Peyer's patch (tissue), 4 donors: ENCODE results near the gene ARL15. TPM values are rescaled to one million over a fixed set of nuclear protein-coding genes. Genes with fewer than 3 reads are reported as not detected.
A peak's percentile ranks its signal among the peaks of the same experiment; 100 is the strongest.

ENCODE experiments used
- DNase-seq, 3 donors: peaks; one replicate each; pipeline ENCODE4 v3.0.0-alpha.2; 2017 to 2019
- H3K27ac ChIP-seq, 4 donors: fragments of 200-600 bp; sonication (generic); one replicate each; pipeline ENCODE4 v1.5.1; 2016 to 2019
- H3K27me3 ChIP-seq, 2 donors: fragments of 200-600 bp; sonication (generic); one replicate each; pipeline ENCODE4 v1.5.1; 2019
- H3K36me3 ChIP-seq, 3 donors: fragments of 200-600 bp; sonication (generic); one replicate each; pipeline ENCODE4 v1.5.1; 2016 to 2019
- H3K4me1 ChIP-seq, 4 donors: fragments of 200-600 bp; sonication (generic); one replicate each; pipeline ENCODE4 v1.5.1; 2016 to 2019
- H3K4me3 ChIP-seq, 4 donors: fragments of 200-600 bp; sonication (generic); 1 replicate in 3 of 4; 2 replicates in 1 of 4; pipeline ENCODE4 v1.5.1; 2016 to 2019; ENCODE audit warnings: mild to moderate bottlenecking in 1 of 4
- H3K9me3 ChIP-seq, 4 donors: fragments of 200-600 bp; sonication (generic); one replicate each; pipeline ENCODE4 v1.5.1; 2016 to 2019; ENCODE audit warnings: mild to moderate bottlenecking in 1 of 4
- POLR2A ChIP-seq, 2 donors: fragments of 450-650 bp; IDR thresholded peaks; one replicate each; pipeline ENCODE4 v1.5.1; 2017; ENCODE audit warnings: antibody characterized with exemption in 2 of 2, mild to moderate bottlenecking in 2 of 2, moderate library complexity in 2 of 2
- total RNA-seq, 4 donors: library from RNA; depleted of rRNA; stranded (reverse); fragments of >200 nt; gene quantifications; one replicate each; pipeline ENCODE4 v1.1.0, GENCODE V29; 2016
- TF ChIP-seq, protein P1 (sequence below), 6 experiments: fragments of 450-650 bp in 4 of 6; fragments of 200-600 bp in 2 of 6; sonication (generic) in 1 of 6; IDR thresholded peaks; one replicate each; pipeline ENCODE4 v1.5.1; 2017 to 2019; ENCODE audit warnings: antibody characterized with exemption in 6 of 6, mild to moderate bottlenecking in 3 of 6, moderate library complexity in 1 of 6

ARL15 gene
- total RNA-seq, 4 donors from 2014 or later: 18.0 to 44.5 (median 38.7) TPM

DNA sequence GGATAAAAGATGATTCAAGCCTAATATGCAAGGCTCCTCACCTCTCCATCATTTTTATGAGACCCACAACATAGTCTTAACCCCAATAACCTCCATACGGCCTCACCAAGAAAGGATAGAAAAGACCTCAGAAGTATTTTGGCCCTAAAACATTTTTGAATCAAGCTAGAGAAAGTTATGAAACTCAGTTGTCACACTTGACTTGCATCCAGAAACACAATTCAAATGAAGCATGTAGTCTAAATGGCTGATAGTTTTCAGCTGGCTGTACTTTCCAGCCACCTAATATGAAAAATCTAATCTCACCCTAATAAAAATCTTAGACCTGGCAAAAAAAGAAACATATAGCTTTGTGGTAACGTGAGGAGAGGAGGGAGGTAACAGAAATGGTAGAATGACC, 116.1 kb downstream of the ARL15 start:
- Histone ChIP-seq H3K9me3 (no peaks in the 10 kb centered on the region), H3K4me3 (no peak overlapping the region), H3K4me1 (no peaks in the 10 kb centered on the region), H3K36me3 (no peaks in the 10 kb centered on the region), H3K27ac (no peak overlapping the region), H3K27me3 (no peaks in the 10 kb centered on the region)
- no peak for TF ChIP-seq POLR2A (IDR thresholded peaks at IDR 0.05)
- TF ChIP-seq, protein P1, sequence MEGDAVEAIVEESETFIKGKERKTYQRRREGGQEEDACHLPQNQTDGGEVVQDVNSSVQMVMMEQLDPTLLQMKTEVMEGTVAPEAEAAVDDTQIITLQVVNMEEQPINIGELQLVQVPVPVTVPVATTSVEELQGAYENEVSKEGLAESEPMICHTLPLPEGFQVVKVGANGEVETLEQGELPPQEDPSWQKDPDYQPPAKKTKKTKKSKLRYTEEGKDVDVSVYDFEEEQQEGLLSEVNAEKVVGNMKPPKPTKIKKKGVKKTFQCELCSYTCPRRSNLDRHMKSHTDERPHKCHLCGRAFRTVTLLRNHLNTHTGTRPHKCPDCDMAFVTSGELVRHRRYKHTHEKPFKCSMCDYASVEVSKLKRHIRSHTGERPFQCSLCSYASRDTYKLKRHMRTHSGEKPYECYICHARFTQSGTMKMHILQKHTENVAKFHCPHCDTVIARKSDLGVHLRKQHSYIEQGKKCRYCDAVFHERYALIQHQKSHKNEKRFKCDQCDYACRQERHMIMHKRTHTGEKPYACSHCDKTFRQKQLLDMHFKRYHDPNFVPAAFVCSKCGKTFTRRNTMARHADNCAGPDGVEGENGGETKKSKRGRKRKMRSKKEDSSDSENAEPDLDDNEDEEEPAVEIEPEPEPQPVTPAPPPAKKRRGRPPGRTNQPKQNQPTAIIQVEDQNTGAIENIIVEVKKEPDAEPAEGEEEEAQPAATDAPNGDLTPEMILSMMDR (IDR thresholded peaks at IDR 0.05): no peak
- DNase-seq: no peak

DNA sequence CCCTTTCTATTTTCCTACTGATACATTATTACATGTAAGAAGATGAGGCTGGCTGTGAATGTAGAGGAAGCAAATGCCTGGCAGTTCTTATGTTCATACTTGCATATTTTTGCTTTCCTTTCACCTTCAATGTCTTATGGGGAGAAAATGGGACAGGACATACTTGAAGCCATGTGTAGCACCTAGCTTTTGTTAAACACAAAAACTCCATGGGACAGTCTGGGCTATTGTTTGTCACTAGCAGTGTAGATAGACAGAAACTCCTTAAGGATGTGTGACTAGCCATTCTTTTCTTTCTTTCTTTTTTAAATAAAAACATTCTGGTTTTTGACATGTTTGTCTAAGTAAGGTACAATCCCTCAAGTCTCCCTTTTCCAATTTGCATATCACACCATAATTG, 122.7 kb downstream of the ARL15 start:
- no peaks in the 10 kb centered on the region for H3K27me3 ChIP-seq
- H3K4me3 ChIP-seq: no peak overlapping the region
- H3K9me3 ChIP-seq: no peaks in the 10 kb centered on the region
- H3K4me1 ChIP-seq: peaks cover 0 to 6% (median 0%) of the 10 kb centered on the region in 4 donors
- no peaks in the 10 kb centered on the region for H3K36me3 ChIP-seq
- H3K27ac ChIP-seq: no peak overlapping the region
- TF ChIP-seq, protein P1 (IDR thresholded peaks at IDR 0.05): no peak
- TF ChIP-seq POLR2A (IDR thresholded peaks at IDR 0.05): no peak
- no peak for DNase-seq

DNA sequence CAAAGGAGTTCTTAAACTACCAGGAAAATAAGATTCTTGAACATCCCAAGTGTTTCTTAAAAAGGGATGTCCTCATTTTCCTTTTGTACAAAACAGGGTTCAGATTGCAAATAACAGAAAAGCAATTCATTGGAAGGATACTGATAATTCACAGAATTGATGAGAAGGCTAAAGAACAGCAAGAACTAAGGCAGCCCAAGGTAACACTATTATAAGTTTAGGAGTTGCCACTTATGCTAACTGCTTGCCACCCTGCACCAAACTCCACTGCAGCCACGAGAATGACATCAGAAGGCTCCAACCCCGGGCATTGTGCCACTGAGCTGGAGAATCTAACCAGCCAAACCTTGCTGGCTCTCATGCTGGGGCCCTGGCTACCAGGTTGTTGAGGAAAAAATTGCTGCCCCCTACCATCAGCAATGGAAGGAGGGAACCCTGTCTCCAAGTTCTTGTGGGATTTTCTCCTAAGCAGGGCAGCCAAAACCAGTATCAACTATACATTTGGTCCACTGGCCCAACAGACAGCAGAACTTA, 123.4 kb downstream of the ARL15 start:
- H3K27me3 ChIP-seq: no peaks in the 10 kb centered on the region
- H3K27ac ChIP-seq: no peak overlapping the region
- TF ChIP-seq, protein P1 (IDR thresholded peaks at IDR 0.05): no peak
- no peak for TF ChIP-seq POLR2A (IDR thresholded peaks at IDR 0.05)
- H3K4me3 ChIP-seq: no peak overlapping the region
- peaks cover 0 to 6% (median 0%) of the 10 kb centered on the region in 4 donors for H3K4me1 ChIP-seq
- H3K36me3 ChIP-seq: no peaks in the 10 kb centered on the region
- DNase-seq: no peak
- no peaks in the 10 kb centered on the region for H3K9me3 ChIP-seq

DNA sequence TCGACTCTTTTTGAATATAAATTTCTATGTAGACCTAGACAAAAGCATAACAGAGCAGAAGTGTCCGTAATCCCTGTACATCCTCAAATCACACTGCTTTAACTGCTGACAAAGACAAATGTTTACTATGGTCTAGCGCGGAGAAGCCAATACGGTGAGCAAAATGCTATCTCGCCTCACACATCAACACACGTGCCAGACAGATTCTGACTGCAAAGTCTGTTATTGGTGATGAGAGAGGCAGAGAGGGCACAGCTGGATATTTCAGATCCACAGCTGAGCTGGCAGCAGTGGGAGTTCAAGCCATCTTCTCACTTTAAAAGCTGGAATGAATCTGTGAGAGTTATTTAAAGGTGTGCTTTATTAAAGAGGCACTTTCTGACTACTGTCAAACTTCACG, 124.3 kb downstream of the ARL15 start:
- Histone ChIP-seq H3K9me3 (no peaks in the 10 kb centered on the region), H3K4me3 (no peak overlapping the region), H3K27ac (no peak overlapping the region), H3K36me3 (no peaks in the 10 kb centered on the region), H3K4me1 (peaks cover 0 to 6% (median 0%) of the 10 kb centered on the region in 4 donors), H3K27me3 (no peaks in the 10 kb centered on the region)
- TF ChIP-seq POLR2A (IDR thresholded peaks at IDR 0.05): no peak
- TF ChIP-seq, protein P1 (IDR thresholded peaks at IDR 0.05): no peak
- no peak for DNase-seq

DNA sequence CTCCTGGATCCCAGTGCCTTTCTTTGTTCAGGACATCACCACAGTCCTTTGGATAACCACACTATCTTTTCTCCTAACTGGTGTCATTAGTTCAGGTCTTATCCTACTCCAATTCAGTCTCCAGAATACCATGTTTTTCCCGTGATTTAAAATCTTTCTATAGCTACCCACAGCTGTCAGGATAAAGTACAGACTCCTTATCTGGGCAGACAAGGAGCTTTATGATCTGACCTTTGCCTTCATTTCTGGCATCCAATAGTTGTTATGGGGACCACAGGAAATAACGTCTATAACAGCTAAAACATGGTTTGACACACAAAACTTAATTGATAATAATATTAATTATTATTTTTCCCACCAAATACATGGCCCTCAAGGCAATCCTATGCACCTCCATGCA, 125.6 kb downstream of the ARL15 start:
- peak overlapping the region in 1 of 4 donors; percentile 14 for H3K4me3 ChIP-seq
- peaks cover 0 to 6% (median 0%) of the 10 kb centered on the region in 4 donors for H3K4me1 ChIP-seq
- H3K27me3 ChIP-seq: no peaks in the 10 kb centered on the region
- H3K27ac ChIP-seq: no peak overlapping the region
- TF ChIP-seq, protein P1 (IDR thresholded peaks at IDR 0.05): no peak
- no peak for TF ChIP-seq POLR2A (IDR thresholded peaks at IDR 0.05)
- H3K36me3 ChIP-seq: no peaks in the 10 kb centered on the region
- H3K9me3 ChIP-seq: no peaks in the 10 kb centered on the region
- no peak for DNase-seq

DNA sequence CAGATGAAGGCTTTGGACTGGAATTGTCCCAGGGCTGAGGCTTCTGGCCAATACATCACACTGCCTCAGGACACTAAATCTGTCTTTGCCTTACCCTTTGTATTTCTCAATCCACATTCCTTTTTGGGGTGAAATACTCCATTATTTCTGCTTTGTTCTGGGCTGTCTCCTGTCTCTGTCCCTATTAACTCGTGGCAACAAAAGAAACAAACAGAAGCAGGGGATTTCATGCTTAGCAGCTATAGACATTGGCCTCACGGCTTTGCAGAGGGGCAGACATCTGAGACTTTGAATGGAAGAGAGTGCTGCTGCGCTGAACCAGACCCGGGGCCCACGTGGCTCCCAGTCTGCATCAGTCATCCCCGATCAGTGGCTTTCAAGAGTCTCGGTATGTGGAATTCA, 129.7 kb downstream of the ARL15 start:
- H3K4me1 ChIP-seq: peaks cover 0 to 19% (median 3%) of the 10 kb centered on the region in 4 donors
- TF ChIP-seq, protein P1 (IDR thresholded peaks at IDR 0.05): no peak
- no peak for TF ChIP-seq POLR2A (IDR thresholded peaks at IDR 0.05)

More for the DNA sequence above, 129.7 kb downstream of the ARL15 start:
- DNase-seq: no peak
- no peaks in the 10 kb centered on the region for H3K36me3 ChIP-seq
- H3K27me3 ChIP-seq: no peaks in the 10 kb centered on the region
- no peaks in the 10 kb centered on the region for H3K9me3 ChIP-seq
- no peak overlapping the region for H3K27ac ChIP-seq
- H3K4me3 ChIP-seq: no peak overlapping the region
